H1 (cell line): ENCODE results near the gene ORAI3. TPM values are rescaled to one million over a fixed set of nuclear protein-coding genes. Genes with fewer than 3 reads are reported as not detected.

Experiments used
- ASH2L ChIP-seq: fragments of 200-600, 300-600 bp; sonication (generic); IDR thresholded peaks from one replicate; pipeline ENCODE4 v1.7.1; 2017; ENCODE audit warnings: low read length
- CREB1 ChIP-seq: IDR thresholded peaks from 2 replicates; pipeline ENCODE4 v1.6.1; 2012; ENCODE audit warnings: inconsistent platforms
- CTBP2 ChIP-seq: IDR thresholded peaks from 2 replicates; pipeline ENCODE4 v1.7.0; 2011; ENCODE audit warnings: borderline replicate concordance, mild to moderate bottlenecking, moderate library complexity, mixed read lengths, low read length; ENCODE audit not compliant: insufficient read depth, insufficient read length
- CTCF ChIP-seq, 3 experiments: IDR thresholded peaks; 1 replicate in 2 of 3; 2 replicates in 1 of 3; pipeline versions ENCODE4 v1.5.1 to v1.6.1; 2011; ENCODE audit warnings: low read length in 3 of 3, mild to moderate bottlenecking in 3 of 3, inconsistent platforms in 2 of 3, low read depth in 1 of 3, moderate library complexity in 1 of 3; ENCODE audit not compliant: insufficient read depth in 1 of 3; ENCODE audit errors: control extremely low read depth in 1 of 3
- E2F6 ChIP-seq: IDR thresholded peaks from 2 replicates; pipeline ENCODE4 v1.6.1; 2012; ENCODE audit warnings: inconsistent platforms
- FOSL1 ChIP-seq: IDR thresholded peaks from 2 replicates; pipeline ENCODE4 v1.6.1; 2011; ENCODE audit warnings: mild to moderate bottlenecking, low read depth, low read length, moderate library complexity; ENCODE audit not compliant: insufficient read depth
- HDAC6 ChIP-seq: IDR thresholded peaks from one replicate; pipeline ENCODE4 v1.7.1; 2012; ENCODE audit warnings: low read depth, mild to moderate bottlenecking, inconsistent platforms, low read length, moderate library complexity
- PHF8 ChIP-seq: fragments of 200-600 bp; sonication (generic); conservative IDR thresholded peaks from 2 replicates; pipeline ENCODE4 v1.7.1; 2012; ENCODE audit warnings: low read depth, mild to moderate bottlenecking, inconsistent platforms, low read length, moderate library complexity
- SIN3A ChIP-seq, 2 experiments: IDR thresholded peaks in 1 of 2; conservative IDR thresholded peaks in 1 of 2; 2 replicates each; pipeline ENCODE4 v1.6.1; 2011 to 2012; ENCODE audit warnings: low read length in 2 of 2, improper control_type of control experiment in 1 of 2, low read depth in 1 of 2, mild to moderate bottlenecking in 1 of 2
- SRF ChIP-seq: IDR thresholded peaks from 2 replicates; pipeline ENCODE4 v1.6.1; 2011; ENCODE audit warnings: mild to moderate bottlenecking, low read depth, low read length, moderate library complexity
- TCF12 ChIP-seq: IDR thresholded peaks from 2 replicates; pipeline ENCODE4 v1.6.1; 2011; ENCODE audit warnings: low read depth, mild to moderate bottlenecking, low read length
- YY1 ChIP-seq: IDR thresholded peaks from 2 replicates; pipeline ENCODE4 v1.6.1; 2011; ENCODE audit warnings: low read depth, mild to moderate bottlenecking, low read length
- polyA plus RNA-seq, 7 experiments: library from polyadenylated mRNA; depleted of rRNA in 3 of 7; stranded (reverse) in 5 of 7; unstranded in 2 of 7; fragments of >200 nt in 5 of 7; fragments of 200-250 nt in 2 of 7; gene quantifications; 1 replicate in 5 of 7; 2 replicates in 1 of 7; 4 replicates in 1 of 7; pipeline versions ENCODE4 v1.2.1 to v1.2.3, GENCODE V29; 2011 to 2013; ENCODE audit warnings: missing spikeins in 2 of 7, mixed read lengths in 2 of 7
- total RNA-seq: library from RNA; stranded (reverse); fragmentation: NEBNext Ultra II Directional; extraction: Animal tissue kit (Norgen Biotek cat#: 25700); gene quantifications from 2 replicates; pipeline ENCODE4 v1.2.1, GENCODE V29; 2021
- TF ChIP-seq, protein P1 (sequence below): IDR thresholded peaks from 2 replicates; pipeline ENCODE4 v1.6.1; 2011; ENCODE audit warnings: low read depth, mild to moderate bottlenecking, low read length; ENCODE audit not compliant: insufficient read depth

Gene ORAI3
- total and polyA plus RNA-seq, 2 of the 8 experiments (the other 6 are each of a cell fraction or from before 2014, with no cell fraction given): 8.7 to 24.5 TPM

DNA sequence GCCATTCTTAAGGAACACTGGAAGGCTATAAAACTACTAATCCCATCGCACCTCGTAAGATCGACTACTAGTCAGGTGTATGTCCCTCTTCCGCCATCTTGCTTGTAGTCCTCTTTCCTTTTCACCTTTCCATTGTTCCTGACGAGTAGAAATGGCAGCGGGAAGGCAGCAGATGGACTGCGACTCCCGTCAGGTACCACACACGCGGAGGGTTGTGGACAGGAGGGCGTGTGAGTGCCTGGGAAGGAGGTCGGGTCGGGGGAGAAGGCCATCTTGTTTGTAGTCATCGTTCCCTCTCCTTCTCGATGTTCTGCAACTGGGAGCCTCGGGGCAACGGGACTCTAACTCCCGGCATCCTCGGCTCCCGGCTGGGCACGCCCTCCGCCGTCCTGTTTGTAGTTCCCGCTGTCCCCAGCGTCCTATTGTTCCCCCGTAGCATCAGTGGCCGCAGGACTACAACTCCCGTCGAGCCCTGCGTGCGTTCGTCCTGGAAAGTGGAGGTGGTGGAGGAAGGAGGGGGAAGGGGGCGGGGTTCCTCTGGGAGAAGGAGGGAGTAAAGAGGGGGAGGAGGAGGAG, 25.8 kb upstream of the ORAI3 start (continued):
- no peak for TF ChIP-seq HDAC6
- TF ChIP-seq SRF: no peak
- TF ChIP-seq, protein P1, sequence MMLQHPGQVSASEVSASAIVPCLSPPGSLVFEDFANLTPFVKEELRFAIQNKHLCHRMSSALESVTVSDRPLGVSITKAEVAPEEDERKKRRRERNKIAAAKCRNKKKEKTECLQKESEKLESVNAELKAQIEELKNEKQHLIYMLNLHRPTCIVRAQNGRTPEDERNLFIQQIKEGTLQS: no peak
- TF ChIP-seq ASH2L: peak; percentile 74
- TF ChIP-seq SIN3A (conservative IDR thresholded peaks at IDR 0.05 in 1 of 2, IDR thresholded peaks at IDR 0.05 in 1 of 2; ENCODE audit: low read depth in 1 of 2, low read length in 2 of 2): peak in 1 of 2 experiments; percentile 76; a peak in 1 of 4 replicates
- no peak for TF ChIP-seq CTCF (IDR thresholded peaks at IDR 0.05; ENCODE audit: control extremely low read depth in 1 of 3, insufficient read depth in 1 of 3, low read depth in 1 of 3, low read length in 3 of 3)
- TF ChIP-seq CREB1: peak; percentile 73; the same call in 1 of the 2 replicates
- no peak for TF ChIP-seq E2F6
- no peak for TF ChIP-seq FOSL1
- TF ChIP-seq TCF12: no peak
- peak; percentile 58; the same call in 1 of the 2 replicates for TF ChIP-seq PHF8
- TF ChIP-seq CTBP2: no peak
- peak; percentile 95 for TF ChIP-seq YY1
